IPS-15b (cell line): ENCODE results near the gene MRPL44.
"Not testable (repeated sequence)": the region's sequence is repeated elsewhere in the genome, so short reads cannot be mapped to it uniquely, and the experiment has no call there.

Experiments
- H3K27me3 ChIP-seq: one replicate; pipeline ENCODE4 v1.6.1; 2013; ENCODE audit warnings: low read length; ENCODE audit not compliant: control insufficient read depth, insufficient read depth
- H3K36me3 ChIP-seq: one replicate; pipeline ENCODE4 v1.6.1; 2013; ENCODE audit warnings: low read length; ENCODE audit not compliant: control insufficient read depth, insufficient read depth
- H3K4me1 ChIP-seq: one replicate; pipeline ENCODE4 v1.6.1; 2013; ENCODE audit warnings: mild to moderate bottlenecking, low read length; ENCODE audit not compliant: control insufficient read depth, insufficient read depth
- H3K4me3 ChIP-seq: one replicate; pipeline ENCODE4 v1.5.1; 2013; ENCODE audit warnings: low read depth, low read length
- H3K9ac ChIP-seq: one replicate; pipeline ENCODE4 v1.6.1; 2013; ENCODE audit warnings: low read depth, mild to moderate bottlenecking, low read length
- H3K9me3 ChIP-seq: one replicate; pipeline ENCODE4 v1.6.1; 2013; ENCODE audit warnings: mild to moderate bottlenecking, low read length; ENCODE audit not compliant: control insufficient read depth, insufficient read depth

MRPL44 gene

DNA sequence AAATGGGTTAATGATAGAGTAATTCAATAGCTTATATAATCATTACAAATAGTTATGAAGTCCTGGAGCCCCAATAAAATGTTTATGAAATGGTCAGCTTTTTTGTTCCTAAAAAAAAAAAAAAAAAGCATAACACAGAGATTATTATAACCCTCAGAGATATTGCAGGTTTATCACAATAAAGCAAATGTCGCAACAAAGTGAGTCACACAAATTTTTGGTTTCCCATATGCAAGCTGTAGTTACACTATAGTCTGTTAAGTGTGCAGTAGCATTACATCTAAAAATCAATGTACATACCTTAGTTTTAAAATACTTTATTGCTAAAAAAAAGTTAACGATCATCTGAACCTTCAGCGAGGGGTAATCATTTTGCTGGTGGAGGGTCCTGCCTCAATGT is 32.2 kb upstream of the MRPL44 start:
- Histone ChIP-seq H3K27me3 (no peaks in the 10 kb centered on the region), H3K4me3 (no peak overlapping the region), H3K9ac (no peak overlapping the region), H3K9me3 (no peaks in the 10 kb centered on the region), H3K36me3 (no peaks in the 10 kb centered on the region), H3K4me1 (no peaks in the 10 kb centered on the region)

DNA sequence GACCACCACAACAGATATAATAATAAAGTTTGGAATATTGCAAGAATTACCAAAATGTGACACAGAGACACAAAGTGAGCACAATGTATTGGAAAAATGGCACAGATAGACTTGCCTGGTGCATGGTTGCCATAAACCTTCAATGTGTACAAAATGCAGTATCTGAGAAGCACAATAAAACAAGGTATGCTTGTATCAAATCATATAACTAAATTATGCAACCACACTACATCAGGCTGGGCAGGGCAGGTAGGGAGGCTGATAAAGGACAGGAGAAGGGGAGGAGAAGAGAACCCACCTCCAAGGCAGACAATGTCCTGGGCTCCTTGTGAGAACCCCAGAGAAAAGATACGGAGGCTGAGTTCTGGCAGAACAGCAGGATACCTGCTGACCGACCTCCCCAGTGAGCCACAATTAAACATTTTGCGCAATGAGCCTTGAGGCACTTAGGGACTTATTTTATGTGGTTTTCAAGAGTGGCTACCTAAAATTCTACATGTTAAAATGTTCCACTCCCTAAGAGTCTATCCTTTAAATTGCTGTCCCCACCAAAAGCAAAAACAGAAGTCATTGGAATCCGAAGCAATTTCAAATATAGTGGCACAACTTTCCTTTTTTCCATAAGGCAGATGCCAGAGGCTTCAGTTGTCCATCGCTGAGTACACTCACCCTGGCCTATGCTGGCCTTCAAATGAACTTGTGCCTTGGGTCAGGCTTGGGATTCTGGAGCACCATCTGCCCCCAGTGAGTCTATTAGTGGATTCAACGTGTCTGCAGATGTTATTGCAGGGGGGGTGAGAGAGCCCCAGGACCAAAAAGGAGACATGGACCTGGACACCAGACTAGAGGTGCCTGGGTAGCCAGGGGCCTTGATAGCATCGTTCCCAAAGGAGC is 28.9 kb upstream of the MRPL44 start:
- H3K27me3 ChIP-seq: no peaks in the 10 kb centered on the region
- no peak overlapping the region for H3K4me3 ChIP-seq
- no peak overlapping the region for H3K9ac ChIP-seq
- H3K36me3 ChIP-seq: no peaks in the 10 kb centered on the region
- H3K4me1 ChIP-seq: peaks cover 7% of the 10 kb centered on the region
- no peaks in the 10 kb centered on the region for H3K9me3 ChIP-seq

DNA sequence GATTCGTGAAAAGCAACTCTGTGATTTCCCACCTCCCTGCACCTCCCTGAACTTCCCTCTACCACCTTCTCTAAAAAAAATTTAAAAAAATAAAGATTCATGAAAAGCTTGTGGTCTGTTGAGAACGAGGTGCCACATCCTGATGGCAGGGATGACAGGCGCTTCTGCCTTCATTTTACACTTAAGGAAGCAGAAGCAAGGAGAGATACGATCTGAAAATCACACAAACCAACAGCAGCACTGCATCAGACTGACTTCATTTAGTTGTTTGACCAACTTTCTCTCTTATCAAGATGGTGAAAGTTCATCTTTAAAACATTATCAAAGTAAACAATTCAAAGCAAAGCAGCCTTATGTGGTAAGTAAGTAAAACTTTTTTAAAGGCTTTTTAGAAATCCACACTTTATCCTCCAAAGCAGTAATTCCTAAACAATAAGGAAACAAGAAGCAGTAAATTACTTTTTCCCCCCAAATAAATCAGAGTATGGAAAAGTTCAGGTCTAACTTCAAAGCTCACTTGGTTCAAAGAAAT is 27.6 kb upstream of the MRPL44 start:
- Histone ChIP-seq H3K9ac (no peak overlapping the region), H3K27me3 (no peaks in the 10 kb centered on the region)

DNA sequence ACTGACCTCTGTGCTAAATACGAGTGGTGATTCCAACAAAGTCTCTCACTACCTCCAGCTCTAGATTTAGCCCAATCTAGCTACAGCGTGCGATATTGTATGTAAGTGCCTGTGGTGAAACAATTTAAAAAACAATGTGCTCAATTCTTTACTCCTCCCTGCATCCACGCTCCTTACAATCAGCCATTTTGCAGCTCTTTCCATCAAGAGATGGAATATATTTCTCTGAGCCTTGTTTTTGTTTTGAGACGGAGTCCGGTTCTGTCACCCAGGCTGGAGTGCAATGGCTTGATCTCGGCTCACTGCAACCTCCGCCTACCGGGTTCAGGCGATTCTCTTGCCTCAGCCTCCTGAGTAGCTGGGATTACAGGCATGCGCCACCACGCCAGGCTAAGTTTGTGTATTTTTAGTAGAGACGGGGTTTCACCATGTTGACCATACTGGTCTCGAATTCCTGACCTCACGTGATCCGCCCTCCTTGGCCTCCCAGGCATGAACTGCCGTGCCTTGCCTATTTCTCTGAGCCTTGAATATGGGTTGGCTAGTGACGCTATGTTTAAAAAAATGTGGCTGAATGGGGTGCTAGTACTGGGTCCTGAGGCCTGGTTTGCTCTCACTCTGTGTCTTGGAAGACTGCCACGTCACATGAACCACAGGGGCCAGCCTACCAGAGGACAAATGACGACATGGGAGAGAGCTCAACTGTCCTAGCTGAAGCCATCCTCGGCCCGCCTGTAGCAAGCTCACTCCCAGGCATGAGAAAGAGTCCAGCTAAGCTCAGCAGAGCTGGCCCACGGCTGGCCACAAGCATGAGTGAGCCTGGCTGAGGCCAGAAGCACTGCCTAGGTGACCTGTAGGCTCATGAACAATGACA is 26.9 kb upstream of the MRPL44 start:
- H3K9me3 ChIP-seq: no peaks in the 10 kb centered on the region
- peak overlapping the region; percentile 37 for H3K9ac ChIP-seq
- H3K36me3 ChIP-seq: no peaks in the 10 kb centered on the region
- peaks cover 10% of the 10 kb centered on the region for H3K4me1 ChIP-seq
- H3K27me3 ChIP-seq: no peaks in the 10 kb centered on the region
- no peak overlapping the region for H3K4me3 ChIP-seq

More for the DNA sequence above, 27.6 kb upstream of the MRPL44 start:
- H3K4me3 ChIP-seq: no peak overlapping the region
- no peaks in the 10 kb centered on the region for H3K9me3 ChIP-seq
- H3K36me3 ChIP-seq: no peaks in the 10 kb centered on the region
- H3K4me1 ChIP-seq: peaks cover 7% of the 10 kb centered on the region

DNA sequence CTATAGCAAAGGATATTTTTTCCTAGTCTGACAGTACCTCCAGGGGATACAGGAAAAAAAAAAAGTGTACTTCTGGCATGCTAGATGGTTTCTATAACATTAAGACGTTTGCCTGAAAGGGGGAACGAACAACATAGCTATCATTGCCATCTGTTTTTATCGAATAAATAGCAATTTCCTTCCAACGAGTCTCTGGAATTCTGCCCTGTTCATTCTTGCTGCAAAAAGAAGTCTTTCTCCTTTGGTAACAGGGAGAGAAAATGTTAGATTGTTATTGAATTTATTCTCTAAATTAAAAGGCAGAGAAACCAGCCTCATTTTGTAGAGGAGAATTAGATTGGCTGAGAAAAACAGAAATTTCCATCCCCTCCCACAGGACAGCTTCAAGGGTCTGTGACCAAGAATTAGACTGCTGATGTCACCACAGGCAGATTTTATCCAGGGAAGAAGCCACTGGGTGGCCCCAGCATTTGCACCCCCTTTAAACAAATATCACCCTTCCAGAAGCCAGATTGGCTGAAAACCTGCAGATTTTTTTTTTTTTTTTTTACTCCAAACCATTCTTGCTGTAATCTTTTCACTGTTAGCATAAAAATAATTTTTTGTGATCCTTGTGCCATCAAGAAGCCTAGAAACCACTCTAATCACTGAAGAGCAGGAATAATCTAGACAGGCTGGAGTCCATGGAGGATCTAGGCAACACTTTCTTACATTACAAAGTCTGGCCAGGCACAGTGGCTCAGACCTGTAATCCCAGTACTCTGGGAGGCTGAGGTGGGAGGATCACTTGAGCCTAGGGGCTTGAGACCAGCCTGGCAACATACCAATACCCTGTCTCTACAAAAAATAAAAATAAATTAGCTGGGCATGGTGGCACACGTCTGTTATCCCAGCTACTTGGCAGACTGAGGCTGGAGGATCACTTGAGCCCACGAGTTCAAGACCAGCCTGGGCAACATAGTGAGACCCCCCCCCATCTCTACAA is 24.2 kb upstream of the MRPL44 start:
- Histone ChIP-seq H3K4me3 (no peak overlapping the region), H3K4me1 (peaks cover 35% of the 10 kb centered on the region), H3K27me3 (no peaks in the 10 kb centered on the region), H3K9me3 (no peaks in the 10 kb centered on the region), H3K36me3 (no peaks in the 10 kb centered on the region), H3K9ac (no peak overlapping the region)

DNA sequence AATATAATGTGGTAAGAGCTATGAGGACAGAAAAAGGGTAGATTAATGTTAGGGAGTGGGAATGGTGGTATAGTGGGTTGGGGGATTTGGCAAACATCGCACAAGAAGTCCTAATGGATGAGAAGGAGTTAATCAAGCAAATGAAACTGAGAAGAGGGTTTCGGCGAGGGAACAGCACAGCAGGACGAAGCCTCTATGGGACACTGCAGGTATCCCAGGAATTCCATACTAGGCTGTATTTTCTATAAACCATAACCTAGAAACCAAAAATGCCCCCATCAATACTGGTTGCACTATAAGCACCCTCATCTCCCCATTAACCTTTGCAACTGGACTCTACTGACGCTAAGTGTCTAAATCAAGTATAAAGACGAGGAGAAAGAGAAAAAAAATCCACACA is 22.4 kb upstream of the MRPL44 start:
- no peaks in the 10 kb centered on the region for H3K27me3 ChIP-seq
- no peak overlapping the region for H3K9ac ChIP-seq
- no peak overlapping the region for H3K4me3 ChIP-seq
- no peaks in the 10 kb centered on the region for H3K36me3 ChIP-seq
- H3K9me3 ChIP-seq: no peaks in the 10 kb centered on the region
- peaks cover 41% of the 10 kb centered on the region for H3K4me1 ChIP-seq

DNA sequence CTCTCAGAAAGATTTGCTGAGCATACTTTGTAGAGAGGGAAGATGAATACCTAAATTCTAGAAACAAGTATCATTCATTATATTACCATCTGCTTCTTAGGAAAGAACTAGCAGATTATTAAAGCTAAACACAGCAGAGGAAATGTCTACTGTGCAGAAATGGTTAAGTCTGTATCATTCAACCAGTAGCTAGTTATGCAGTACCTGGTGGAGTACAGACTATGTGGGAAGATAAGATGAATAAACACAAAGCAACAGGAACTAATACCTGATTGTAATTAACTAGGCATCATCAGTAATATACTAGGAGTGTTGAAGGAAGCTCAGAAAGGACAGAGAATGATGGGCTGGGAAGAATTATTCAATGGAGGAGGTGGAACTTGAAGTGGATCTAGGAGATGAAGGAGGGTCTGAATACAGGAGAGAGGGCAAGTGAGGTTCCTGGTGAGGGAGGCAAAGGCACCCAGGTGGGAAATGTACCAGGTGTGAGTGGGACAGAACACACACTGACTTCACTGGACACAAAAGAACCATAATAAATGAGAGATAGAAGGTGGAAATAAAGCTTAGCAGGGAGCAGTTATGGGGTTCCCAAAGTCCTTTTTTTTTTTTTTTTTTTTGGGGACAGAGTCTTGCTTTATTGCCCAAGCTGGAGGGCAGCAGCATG is 21.7 kb upstream of the MRPL44 start:
- H3K9me3 ChIP-seq: no peaks in the 10 kb centered on the region
- no peaks in the 10 kb centered on the region for H3K36me3 ChIP-seq
- no peaks in the 10 kb centered on the region for H3K27me3 ChIP-seq
- no peak overlapping the region for H3K9ac ChIP-seq
- H3K4me1 ChIP-seq: peaks cover 38% of the 10 kb centered on the region
- no peak overlapping the region for H3K4me3 ChIP-seq

DNA sequence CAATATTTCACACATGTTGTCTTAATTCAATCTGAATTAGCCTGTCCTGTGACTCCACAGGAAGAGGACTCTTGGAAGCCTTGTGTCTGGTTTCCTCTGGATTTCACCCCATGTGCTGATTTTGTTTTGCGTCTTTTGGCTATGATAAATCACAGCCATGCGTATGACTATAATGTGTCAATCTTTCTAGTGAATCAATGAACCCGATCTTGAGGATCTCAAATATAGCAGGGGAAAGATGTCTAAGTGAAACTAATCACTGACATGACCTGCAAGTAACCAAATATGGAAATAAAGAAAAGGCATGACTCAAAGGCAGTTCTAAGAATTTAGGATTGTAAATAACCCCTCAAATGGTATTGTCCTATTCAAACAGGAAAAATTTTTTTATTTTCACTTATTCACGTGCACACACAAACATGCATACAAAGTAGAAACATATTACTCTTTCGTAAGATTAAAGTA is 20.4 kb upstream of the MRPL44 start:
- H3K27me3 ChIP-seq: no peaks in the 10 kb centered on the region
- peaks cover 34% of the 10 kb centered on the region for H3K4me1 ChIP-seq
- H3K36me3 ChIP-seq: no peaks in the 10 kb centered on the region
- H3K9me3 ChIP-seq: no peaks in the 10 kb centered on the region
- peak overlapping the region; percentile 15 for H3K4me3 ChIP-seq
- H3K9ac ChIP-seq: no peak overlapping the region

DNA sequence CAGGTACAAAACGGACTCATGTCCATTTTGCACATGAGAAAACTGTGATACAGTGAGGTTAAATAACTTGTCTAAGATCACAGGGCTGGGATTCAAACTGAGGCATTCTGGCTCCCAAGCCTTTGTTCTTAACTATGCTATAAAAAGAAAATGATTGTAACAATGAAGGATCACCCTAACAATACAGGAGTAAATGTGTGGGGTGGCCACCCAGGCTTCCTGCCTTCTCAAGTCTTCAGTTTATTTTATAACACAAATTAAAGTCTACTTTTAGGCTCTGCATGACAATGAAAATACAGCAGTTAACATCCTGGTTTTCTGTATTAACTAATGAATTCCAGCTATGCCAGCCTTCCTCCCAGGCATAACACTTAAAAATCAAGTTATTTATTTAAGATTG is 19.7 kb upstream of the MRPL44 start:
- Histone ChIP-seq H3K4me3 (peak overlapping the region; percentile 15), H3K9me3 (no peaks in the 10 kb centered on the region), H3K36me3 (no peaks in the 10 kb centered on the region), H3K9ac (no peak overlapping the region), H3K27me3 (no peaks in the 10 kb centered on the region), H3K4me1 (peaks cover 34% of the 10 kb centered on the region)

DNA sequence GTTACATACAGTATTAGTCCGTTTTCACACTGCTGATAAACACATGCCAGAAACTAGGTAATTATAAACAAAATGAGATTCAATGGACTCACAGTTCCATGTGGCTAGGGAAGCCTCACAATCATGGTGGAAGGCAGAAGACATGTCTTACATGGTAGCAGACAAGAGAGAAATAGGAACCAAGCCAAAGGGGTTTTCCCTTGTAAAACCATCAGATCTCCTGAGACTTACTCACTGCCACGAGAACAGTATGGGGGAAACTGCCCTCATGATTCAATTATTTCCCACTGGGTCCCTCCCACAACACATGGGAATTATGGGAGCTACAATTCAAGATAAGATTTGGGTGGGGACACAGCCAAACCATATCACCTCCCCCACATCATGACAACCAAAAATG is 17.8 kb upstream of the MRPL44 start:
- H3K4me1 ChIP-seq: peaks cover 40% of the 10 kb centered on the region
- H3K9me3 ChIP-seq, H3K4me3 ChIP-seq, H3K27me3 ChIP-seq, H3K36me3 ChIP-seq, H3K9ac ChIP-seq: not testable (repeated sequence)
